Activated naive CD8-positive, alpha-beta T cell treated with anti-CD3 and anti-CD28 coated beads, Interleukin-2, amount 10 ng/mL, durations not matched to agents 7 days and 5 days (primary cell): ENCODE measurements around the gene CXorf58. TPM values are rescaled to one million over a fixed set of nuclear protein-coding genes. Genes with fewer than 3 reads are reported as not detected.

Experiments
- ATAC-seq: fragments of 150-1000 bp; cut with Tn5 transposase; one replicate; pipeline ENCODE4 v1.10.0; 2021; ENCODE audit warnings: low read depth, moderate library complexity
- POLR2A ChIA-PET: fragments of 350-600 bp; sonication (Branson Sonifier 250); formaldehyde crosslinking; loops from one replicate; lab custom pipeline; 2021; ENCODE audit warnings: antibody characterized with exemption; lab: Charles Lee
- DNase-seq: peaks from one replicate; pipeline ENCODE4 v3.0.0; 2021
- H3K27ac Mint-ChIP-seq: one replicate; pipeline ENCODE4 v1.8.0; 2022; ENCODE audit warnings: mild to moderate bottlenecking, mixed read lengths
- H3K27me3 Mint-ChIP-seq: one replicate; pipeline ENCODE4 v1.8.0; 2022; ENCODE audit warnings: mild to moderate bottlenecking, moderate library complexity, mixed read lengths
- H3K36me3 Mint-ChIP-seq: one replicate; pipeline ENCODE4 v1.8.0; 2021; ENCODE audit warnings: mild to moderate bottlenecking, mixed read lengths
- H3K4me1 Mint-ChIP-seq: one replicate; pipeline ENCODE4 v1.8.0; 2021; ENCODE audit warnings: mixed read lengths
- H3K4me3 Mint-ChIP-seq: one replicate; pipeline ENCODE4 v1.8.0; 2022; ENCODE audit warnings: mild to moderate bottlenecking, moderate library complexity, mixed read lengths
- H3K9me3 Mint-ChIP-seq: one replicate; pipeline ENCODE4 v1.8.0; 2021; ENCODE audit warnings: mixed read lengths
- total RNA-seq, 2 experiments: library from RNA; stranded (reverse); gene quantifications; one replicate each; pipeline ENCODE4 v1.2.3, GENCODE V29; 2021

The CXorf58 gene
- total RNA-seq, 2 experiments from 2014 or later = not detected

DNA sequence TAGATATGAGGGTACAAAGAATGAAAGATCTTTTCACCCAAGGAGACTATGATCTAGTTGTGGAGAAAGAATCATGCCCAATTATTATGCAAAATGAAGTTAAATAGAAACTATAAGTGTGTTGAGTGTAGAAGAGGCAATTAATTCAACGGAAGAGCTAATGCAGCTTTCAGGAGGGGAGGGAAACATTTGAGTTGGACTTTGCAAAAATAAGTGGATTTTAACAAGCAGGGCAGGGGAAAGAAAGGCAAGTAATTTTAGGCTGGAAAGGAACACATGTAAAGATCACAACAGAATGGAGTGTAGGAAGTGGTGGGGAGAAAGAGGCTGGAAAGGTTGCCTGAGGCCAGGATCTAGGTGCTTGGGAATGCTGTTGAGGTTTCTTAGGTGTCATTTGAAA is 75.1 kb downstream of the CXorf58 start:
- ATAC-seq = no peak
- POLR2A ChIA-PET = no interaction called here
- H3K9me3 Mint-ChIP-seq = no peaks in the 10 kb centered on the region
- H3K27ac Mint-ChIP-seq = no peak overlapping the region
- no peak overlapping the region for H3K4me3 Mint-ChIP-seq
- no peak for DNase-seq
- H3K4me1 Mint-ChIP-seq = peaks cover 4% of the 10 kb centered on the region
- H3K27me3 Mint-ChIP-seq = no peaks in the 10 kb centered on the region
- peaks cover 15% of the 10 kb centered on the region for H3K36me3 Mint-ChIP-seq

Other genes with a start within 250 kb of the CXorf58 start
- gene PRDX4, start 240.5 kb upstream of the CXorf58 start, total RNA-seq = 10 to 100 TPM; 17.0 to 18.8 TPM
- gene ACOT9, start 164.7 kb upstream of the CXorf58 start, total RNA-seq = 10 to 100 TPM; 27.6 to 28.4 TPM
- gene SAT1, start 124.8 kb upstream of the CXorf58 start, total RNA-seq = 100 to 1,000 TPM; 145 to 147 TPM
- 10 to 100 TPM; 23.8 to 24.2 TPM for gene APOO, start 68 bp upstream of the CXorf58 start, total RNA-seq
- 10 to 100 TPM; 12.2 to 14.3 TPM for gene KLHL15, start 119.2 kb downstream of the CXorf58 start, total RNA-seq
- gene EIF2S3, start 146.9 kb downstream of the CXorf58 start, total RNA-seq = 100 to 1,000 TPM; 194 to 199 TPM
- 10 to 100 TPM; 46.8 to 51.8 TPM for gene ZFX, start 241.7 kb downstream of the CXorf58 start, total RNA-seq